Caco-2 (cell line): ENCODE measurements around the gene EIF3A. TPM values are rescaled to one million over a fixed set of nuclear protein-coding genes. Genes with fewer than 3 reads are reported as not detected.

Experiments used
- BruUV-seq: library from RNA; stranded (reverse); fragments of 400-500 nt; replicated peaks from 2 replicates; lab custom pipeline; 2021; lab: Mats Ljungman, UMichigan
- CTCF ChIA-PET: fragments of 300-600 bp; sonication (Branson Sonifier 250); formaldehyde crosslinking; loops from one replicate; lab custom pipeline; 2022; ENCODE audit warnings: antibody characterized with exemption; lab: Charles Lee
- POLR2A ChIA-PET: fragments of 300-600 bp; sonication (Branson Sonifier 250); formaldehyde crosslinking; loops from one replicate; lab custom pipeline; 2022; ENCODE audit warnings: antibody characterized with exemption; lab: Charles Lee
- DNase-seq, 2 experiments: peaks; one replicate each; pipeline versions ENCODE4 v3.0.0 to v3.0.0-alpha.2; 2020 to 2022
- H3K27me3 ChIP-seq: replicated peaks from 2 replicates; pipeline ENCODE4 v1.6.0; 2011; ENCODE audit warnings: low read length; ENCODE audit not compliant: control insufficient read depth, insufficient read depth
- H3K36me3 ChIP-seq: 2 replicates; pipeline ENCODE4 v1.5.1; 2011; ENCODE audit warnings: low read length; ENCODE audit not compliant: control insufficient read depth, insufficient read depth
- H3K4me1 ChIP-seq: fragments of 250-450 bp; sonication (Bioruptor Pico); 2 replicates; pipeline ENCODE4 v1.5.1; 2020; ENCODE audit warnings: mild to moderate bottlenecking
- H3K4me3 ChIP-seq: 2 replicates; pipeline ENCODE4 v1.5.1; 2011; ENCODE audit warnings: low read depth, mild to moderate bottlenecking, control low read depth, low read length
- H3K9me3 ChIP-seq: fragments of 250-450 bp; sonication (Bioruptor Pico); 2 replicates; pipeline ENCODE4 v1.5.1; 2020; ENCODE audit warnings: mild to moderate bottlenecking, moderate library complexity
- H3K27ac Mint-ChIP-seq: one replicate; pipeline ENCODE4 v1.8.0; 2022; ENCODE audit warnings: mixed read lengths; ENCODE audit not compliant: unreplicated experiment
- H3K27me3 Mint-ChIP-seq: one replicate; pipeline ENCODE4 v1.8.0; 2022; ENCODE audit warnings: mixed read lengths; ENCODE audit not compliant: insufficient read depth, unreplicated experiment
- H3K36me3 Mint-ChIP-seq: one replicate; pipeline ENCODE4 v1.8.0; 2022; ENCODE audit warnings: mild to moderate bottlenecking, mixed read lengths; ENCODE audit not compliant: insufficient read depth, unreplicated experiment
- H3K4me1 Mint-ChIP-seq: one replicate; pipeline ENCODE4 v1.8.0; 2022; ENCODE audit warnings: low read depth, mixed read lengths; ENCODE audit not compliant: unreplicated experiment
- H3K4me3 Mint-ChIP-seq: one replicate; pipeline ENCODE4 v1.8.0; 2022; ENCODE audit warnings: mild to moderate bottlenecking, moderate library complexity, mixed read lengths; ENCODE audit not compliant: unreplicated experiment
- H3K9me3 Mint-ChIP-seq: one replicate; pipeline ENCODE4 v1.8.0; 2022; ENCODE audit warnings: mixed read lengths; ENCODE audit not compliant: unreplicated experiment
- intact Hi-C: fragments of 100-400 bp; cut with micrococcal nuclease; formaldehyde crosslinking; loops from one replicate; pipeline ENCODE4 v1.10.0; 2022; ENCODE audit not compliant: unreplicated experiment
- total RNA-seq: library from RNA; stranded (reverse); gene quantifications from 2 replicates; pipeline ENCODE4 v1.2.3, GENCODE V29; 2022
- TF ChIP-seq, protein P1 (sequence below), 2 experiments: fragments of 200-600 bp in 1 of 2; IDR thresholded peaks; 1 replicate in 1 of 2; 2 replicates in 1 of 2; pipeline versions ENCODE4 v1.5.1 to v1.8.0; 2011 to 2022; ENCODE audit warnings: antibody characterized with exemption in 1 of 2, control low read depth in 1 of 2, inconsistent platforms in 1 of 2, low read depth in 1 of 2, low read length in 1 of 2, mild to moderate bottlenecking in 1 of 2, moderate library complexity in 1 of 2; ENCODE audit not compliant: insufficient read depth in 1 of 2, severe bottlenecking in 1 of 2, unreplicated experiment in 1 of 2

Gene EIF3A
- total RNA-seq, 1 experiment from 2014 or later, result 146 TPM

DNA sequence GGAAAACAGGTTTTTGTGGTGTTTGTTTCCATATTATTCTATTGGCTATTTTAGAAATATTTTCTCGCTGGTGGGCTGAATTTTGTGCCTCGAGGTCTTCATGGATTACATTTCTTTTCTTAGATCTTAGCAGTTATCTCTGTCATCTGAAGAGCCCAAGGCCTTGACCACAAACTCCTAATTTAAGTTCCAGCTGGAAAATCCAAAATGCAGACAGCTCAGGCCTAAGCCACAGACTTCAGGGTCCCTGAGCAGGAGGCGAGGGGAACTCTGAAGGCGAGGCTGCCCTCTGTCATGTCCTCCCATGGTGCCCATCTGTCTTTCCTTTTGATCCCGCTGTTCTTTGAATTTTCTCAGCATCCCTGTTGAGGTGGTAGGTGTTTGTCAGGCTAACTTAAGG, 37.6 kb upstream of the EIF3A start:
- H3K27ac Mint-ChIP-seq, result no peak overlapping the region
- Histone ChIP-seq H3K4me3 (no peak overlapping the region), H3K9me3 (no peaks in the 10 kb centered on the region), H3K4me1 (peaks cover 16% of the 10 kb centered on the region), H3K36me3 (peaks cover 1% of the 10 kb centered on the region; the same call in 1 of the 2 replicates), H3K27me3 (no peaks in the 10 kb centered on the region)
- H3K4me3 Mint-ChIP-seq, result no peak overlapping the region
- CTCF ChIA-PET, result no interaction called here
- no TSS peak for BruUV-seq
- TF ChIP-seq, protein P1, sequence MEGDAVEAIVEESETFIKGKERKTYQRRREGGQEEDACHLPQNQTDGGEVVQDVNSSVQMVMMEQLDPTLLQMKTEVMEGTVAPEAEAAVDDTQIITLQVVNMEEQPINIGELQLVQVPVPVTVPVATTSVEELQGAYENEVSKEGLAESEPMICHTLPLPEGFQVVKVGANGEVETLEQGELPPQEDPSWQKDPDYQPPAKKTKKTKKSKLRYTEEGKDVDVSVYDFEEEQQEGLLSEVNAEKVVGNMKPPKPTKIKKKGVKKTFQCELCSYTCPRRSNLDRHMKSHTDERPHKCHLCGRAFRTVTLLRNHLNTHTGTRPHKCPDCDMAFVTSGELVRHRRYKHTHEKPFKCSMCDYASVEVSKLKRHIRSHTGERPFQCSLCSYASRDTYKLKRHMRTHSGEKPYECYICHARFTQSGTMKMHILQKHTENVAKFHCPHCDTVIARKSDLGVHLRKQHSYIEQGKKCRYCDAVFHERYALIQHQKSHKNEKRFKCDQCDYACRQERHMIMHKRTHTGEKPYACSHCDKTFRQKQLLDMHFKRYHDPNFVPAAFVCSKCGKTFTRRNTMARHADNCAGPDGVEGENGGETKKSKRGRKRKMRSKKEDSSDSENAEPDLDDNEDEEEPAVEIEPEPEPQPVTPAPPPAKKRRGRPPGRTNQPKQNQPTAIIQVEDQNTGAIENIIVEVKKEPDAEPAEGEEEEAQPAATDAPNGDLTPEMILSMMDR (IDR thresholded peaks at IDR 0.05; ENCODE audit: insufficient read depth in 1 of 2, low read depth in 1 of 2, low read length in 1 of 2, severe bottlenecking in 1 of 2, unreplicated experiment in 1 of 2), result no peak
- H3K27me3 Mint-ChIP-seq, result no peaks in the 10 kb centered on the region
- POLR2A ChIA-PET, result interaction anchor here (0.6 kb wide), 1 partner anchor 134 kb away, joined by 5 read pairs; no protein-coding TSS in a partner anchor
- H3K4me1 Mint-ChIP-seq, result peaks cover 8% of the 10 kb centered on the region
- H3K36me3 Mint-ChIP-seq, result peaks cover 79% of the 10 kb centered on the region
- intact Hi-C loops, result no loop called here
- no peak for DNase-seq
- H3K9me3 Mint-ChIP-seq, result no peaks in the 10 kb centered on the region

DNA sequence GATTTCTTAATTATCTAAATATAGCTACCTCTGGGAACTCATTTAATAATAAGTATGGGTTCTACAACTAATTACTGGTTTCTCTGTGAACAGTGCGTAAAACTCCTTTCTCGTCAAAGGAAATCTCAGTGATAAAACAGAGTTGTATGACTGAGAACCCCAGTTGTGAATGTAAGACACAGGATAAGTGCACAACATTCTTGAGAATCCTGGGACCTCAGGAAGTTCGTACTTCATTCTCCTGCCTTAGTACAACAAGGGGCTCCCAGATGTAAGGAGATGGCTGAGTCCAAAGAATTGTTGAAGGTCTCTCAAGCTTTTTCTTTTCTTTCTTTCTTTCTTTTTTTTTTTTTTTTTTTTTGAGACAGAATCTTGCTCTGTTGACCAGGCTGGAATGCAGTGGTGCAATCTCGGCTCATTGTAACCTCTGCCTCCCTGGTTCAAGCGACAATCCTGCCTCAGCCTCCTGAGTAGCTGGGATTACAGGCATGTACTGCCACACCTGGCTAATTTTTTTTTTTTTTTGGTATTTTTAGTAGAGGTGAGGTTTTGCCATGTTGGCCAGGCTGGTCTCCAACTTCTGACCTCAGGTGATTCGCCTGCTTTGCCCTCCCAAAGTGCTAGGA, 35.8 kb upstream of the EIF3A start:
- Histone ChIP-seq H3K36me3 (peaks cover 1% of the 10 kb centered on the region), H3K4me3 (no peak overlapping the region), H3K9me3 (no peaks in the 10 kb centered on the region), H3K27me3 (no peaks in the 10 kb centered on the region), H3K4me1 (peaks cover 19% of the 10 kb centered on the region)
- TF ChIP-seq, protein P1 (IDR thresholded peaks at IDR 0.05; ENCODE audit: insufficient read depth in 1 of 2, low read depth in 1 of 2, low read length in 1 of 2, severe bottlenecking in 1 of 2, unreplicated experiment in 1 of 2), result no peak
- intact Hi-C loops, result no loop called here
- DNase-seq, result peak; percentile 56 to 58
- BruUV-seq, result no TSS peak
- Mint-ChIP-seq H3K27me3 (no peaks in the 10 kb centered on the region), H3K27ac (peak overlapping the region; percentile 66), H3K4me1 (peaks cover 8% of the 10 kb centered on the region), H3K36me3 (peaks cover 77% of the 10 kb centered on the region), H3K4me3 (no peak overlapping the region), H3K9me3 (no peaks in the 10 kb centered on the region)
- POLR2A ChIA-PET, result interaction anchor here (0.6 to 0.7 kb wide), 3 partner anchors 23 to 626 kb away, joined by 6 to 7 read pairs (median 6); no protein-coding TSS in a partner anchor
- CTCF ChIA-PET, result interaction anchor here (0.6 kb wide), 1 partner anchor 12 kb away, joined by 3 read pairs; the partner anchor contains the start of gene DENND10

DNA sequence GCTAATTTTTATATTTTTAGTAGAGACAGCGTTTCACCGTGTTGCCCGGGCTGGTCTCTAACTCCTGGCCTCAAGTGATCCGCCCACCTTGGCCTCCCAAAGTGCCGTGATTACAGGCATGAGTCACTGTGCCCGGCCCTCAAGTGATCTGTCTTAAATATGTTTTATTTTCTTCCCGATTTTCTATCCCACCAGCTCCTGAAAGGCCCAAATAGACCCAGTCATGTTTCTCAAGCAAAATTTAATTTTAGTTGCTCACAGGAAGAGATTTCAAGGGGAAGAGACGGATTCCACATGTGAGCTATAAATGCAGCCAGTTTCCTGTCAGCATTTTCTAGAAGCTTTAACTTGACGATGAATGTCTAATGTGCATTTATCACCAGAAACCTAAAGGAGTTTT, 35.3 kb upstream of the EIF3A start:
- Mint-ChIP-seq H3K36me3 (peaks cover 78% of the 10 kb centered on the region), H3K27ac (peak overlapping the region; percentile 66), H3K4me3 (no peak overlapping the region), H3K27me3 (no peaks in the 10 kb centered on the region), H3K9me3 (no peaks in the 10 kb centered on the region), H3K4me1 (peaks cover 8% of the 10 kb centered on the region)
- intact Hi-C loops, result no loop called here
- Histone ChIP-seq H3K4me3 (no peak overlapping the region), H3K4me1 (peaks cover 19% of the 10 kb centered on the region), H3K9me3 (no peaks in the 10 kb centered on the region), H3K27me3 (no peaks in the 10 kb centered on the region), H3K36me3 (peaks cover 1% of the 10 kb centered on the region)
- ChIA-PET POLR2A (interaction anchor here (0.6 kb wide), 1 partner anchor 627 kb away, joined by 6 read pairs; no protein-coding TSS in a partner anchor), CTCF (interaction anchor here (0.6 kb wide), 1 partner anchor 12 kb away, joined by 3 read pairs; the partner anchor contains the start of gene DENND10)
- TF ChIP-seq, protein P1 (IDR thresholded peaks at IDR 0.05; ENCODE audit: insufficient read depth in 1 of 2, low read depth in 1 of 2, low read length in 1 of 2, severe bottlenecking in 1 of 2, unreplicated experiment in 1 of 2), result no peak
- BruUV-seq, result no TSS peak
- no peak for DNase-seq
